GM12865 (cell line): ENCODE data around the gene GALNT9.

Experiments used
- DNase-seq: peaks from one replicate; pipeline ENCODE4 v3.0.0; 2010; ENCODE audit warnings: low read depth
- H3K4me3 ChIP-seq: 2 replicates; pipeline ENCODE4 v1.5.1; 2011; ENCODE audit warnings: mild to moderate bottlenecking, low read depth, low read length, control low read depth
- TF ChIP-seq, protein P1 (sequence below): IDR thresholded peaks from 2 replicates; pipeline ENCODE4 v1.5.1; 2011; ENCODE audit warnings: low read length, control low read depth, low read depth, inconsistent platforms; ENCODE audit not compliant: insufficient read depth; ENCODE audit errors: missing control alignments

The GALNT9 gene

DNA sequence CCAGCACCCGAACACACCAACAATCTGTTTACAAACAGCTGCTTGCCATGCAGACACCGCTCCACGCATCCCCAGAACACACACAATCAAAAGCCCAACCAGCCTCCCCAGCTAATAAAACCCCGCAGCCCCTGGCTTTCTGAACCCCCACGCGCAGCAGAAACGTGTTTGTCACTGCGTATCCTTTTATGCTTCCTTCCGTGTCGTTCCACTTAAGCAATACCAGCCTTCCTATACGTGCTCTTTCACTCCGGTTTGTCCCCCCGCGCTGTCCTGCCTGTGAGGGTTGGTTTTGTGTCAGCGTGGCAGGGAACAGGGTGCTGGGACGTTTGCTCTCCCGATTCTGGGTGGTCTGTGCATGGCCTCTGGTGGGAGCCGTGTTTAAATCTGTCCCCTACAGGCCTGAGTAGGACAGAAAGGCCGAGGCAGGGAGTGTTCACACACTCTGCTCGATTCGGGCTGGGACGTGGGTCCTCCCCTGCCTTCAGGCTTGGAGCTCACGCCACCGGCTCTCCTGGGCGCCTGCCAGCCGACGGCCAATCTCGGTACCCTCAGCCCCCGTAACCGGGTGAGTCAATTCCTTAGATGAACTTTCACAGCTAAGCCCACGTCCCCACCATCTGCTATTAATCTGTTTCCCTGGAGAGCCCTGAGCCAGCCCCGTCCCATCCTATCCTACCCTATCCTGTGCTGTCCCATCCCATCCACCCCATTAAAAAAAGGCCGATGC, 125.2 kb downstream of the GALNT9 start:
- no peak overlapping the region for H3K4me3 ChIP-seq
- TF ChIP-seq, protein P1, sequence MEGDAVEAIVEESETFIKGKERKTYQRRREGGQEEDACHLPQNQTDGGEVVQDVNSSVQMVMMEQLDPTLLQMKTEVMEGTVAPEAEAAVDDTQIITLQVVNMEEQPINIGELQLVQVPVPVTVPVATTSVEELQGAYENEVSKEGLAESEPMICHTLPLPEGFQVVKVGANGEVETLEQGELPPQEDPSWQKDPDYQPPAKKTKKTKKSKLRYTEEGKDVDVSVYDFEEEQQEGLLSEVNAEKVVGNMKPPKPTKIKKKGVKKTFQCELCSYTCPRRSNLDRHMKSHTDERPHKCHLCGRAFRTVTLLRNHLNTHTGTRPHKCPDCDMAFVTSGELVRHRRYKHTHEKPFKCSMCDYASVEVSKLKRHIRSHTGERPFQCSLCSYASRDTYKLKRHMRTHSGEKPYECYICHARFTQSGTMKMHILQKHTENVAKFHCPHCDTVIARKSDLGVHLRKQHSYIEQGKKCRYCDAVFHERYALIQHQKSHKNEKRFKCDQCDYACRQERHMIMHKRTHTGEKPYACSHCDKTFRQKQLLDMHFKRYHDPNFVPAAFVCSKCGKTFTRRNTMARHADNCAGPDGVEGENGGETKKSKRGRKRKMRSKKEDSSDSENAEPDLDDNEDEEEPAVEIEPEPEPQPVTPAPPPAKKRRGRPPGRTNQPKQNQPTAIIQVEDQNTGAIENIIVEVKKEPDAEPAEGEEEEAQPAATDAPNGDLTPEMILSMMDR, result no peak
- DNase-seq, result no peak

DNA sequence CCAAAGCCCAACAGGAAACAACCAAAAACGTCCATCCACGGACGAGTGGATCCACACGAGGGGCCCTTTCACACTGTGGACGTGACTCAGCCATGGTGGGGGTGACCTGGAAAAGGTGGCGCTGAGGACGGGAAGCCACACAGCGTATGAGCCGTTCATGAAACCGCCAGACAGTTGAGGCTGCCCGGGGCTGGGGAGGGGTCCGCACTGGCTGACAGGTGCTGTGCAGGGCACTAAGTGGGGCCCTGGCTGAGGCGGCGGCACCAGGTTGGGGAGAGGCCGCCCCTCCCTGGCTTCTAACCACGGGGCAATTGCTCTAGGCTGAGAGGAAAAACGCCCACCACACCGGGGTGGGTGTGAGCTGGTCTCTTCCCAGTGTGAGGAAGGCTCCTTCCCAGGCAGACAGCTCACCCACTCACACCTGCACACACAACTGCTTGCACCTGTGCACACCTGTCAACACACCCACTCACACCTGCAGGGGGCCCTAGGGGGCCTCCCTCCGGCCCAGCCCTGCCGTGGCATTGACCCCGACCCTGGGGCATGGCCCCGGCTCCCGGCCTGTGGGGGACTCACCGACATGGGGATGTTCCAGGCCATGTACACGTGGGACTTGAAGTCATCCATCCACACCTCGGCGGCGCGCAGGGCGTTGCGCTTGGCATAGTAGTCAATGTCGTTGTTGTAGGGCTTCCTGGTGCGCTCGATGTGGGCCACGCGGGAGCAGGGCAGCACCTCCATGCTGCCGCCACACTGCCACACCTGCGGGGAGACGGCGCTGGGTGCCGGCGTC, 126.3 kb downstream of the GALNT9 start:
- no peak overlapping the region for H3K4me3 ChIP-seq
- TF ChIP-seq, protein P1, result no peak
- DNase-seq, result no peak

DNA sequence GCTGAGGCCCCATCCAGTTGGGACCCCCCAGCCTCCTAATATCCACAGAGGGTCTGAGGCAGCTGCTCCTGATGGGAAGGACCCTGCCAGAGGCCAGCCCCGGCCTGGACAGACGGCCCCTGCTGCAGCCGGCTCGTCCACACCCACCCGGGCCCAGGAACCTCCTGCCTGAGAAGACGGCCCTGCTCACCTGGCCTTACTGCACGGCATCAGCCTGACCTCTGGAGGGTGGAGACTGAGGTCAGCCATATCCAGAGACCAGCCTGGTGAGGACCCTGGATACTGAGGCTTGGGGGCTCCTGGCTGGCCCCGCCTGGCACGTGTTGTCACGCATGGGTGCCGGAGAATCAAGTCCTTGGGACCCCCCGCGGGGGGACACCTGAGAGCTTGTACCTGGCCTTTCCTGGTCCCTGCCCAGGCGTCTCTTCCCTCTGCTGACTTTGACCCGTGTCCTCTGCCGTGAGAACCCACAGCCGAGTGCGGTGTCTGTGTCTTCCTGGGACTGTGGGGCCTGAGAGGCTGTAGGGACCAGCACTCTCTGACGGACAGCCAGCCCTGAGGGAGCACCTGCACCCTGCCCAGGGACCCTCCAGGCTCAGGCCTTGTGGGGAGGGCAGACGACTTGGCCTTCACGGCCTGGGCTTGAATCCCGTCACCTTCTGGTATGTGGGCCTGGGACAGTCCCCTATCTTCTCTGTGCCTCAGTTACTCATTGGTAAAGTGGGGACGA, 127.8 kb downstream of the GALNT9 start:
- DNase-seq, result no peak
- no peak overlapping the region for H3K4me3 ChIP-seq
- TF ChIP-seq, protein P1, result no peak

DNA sequence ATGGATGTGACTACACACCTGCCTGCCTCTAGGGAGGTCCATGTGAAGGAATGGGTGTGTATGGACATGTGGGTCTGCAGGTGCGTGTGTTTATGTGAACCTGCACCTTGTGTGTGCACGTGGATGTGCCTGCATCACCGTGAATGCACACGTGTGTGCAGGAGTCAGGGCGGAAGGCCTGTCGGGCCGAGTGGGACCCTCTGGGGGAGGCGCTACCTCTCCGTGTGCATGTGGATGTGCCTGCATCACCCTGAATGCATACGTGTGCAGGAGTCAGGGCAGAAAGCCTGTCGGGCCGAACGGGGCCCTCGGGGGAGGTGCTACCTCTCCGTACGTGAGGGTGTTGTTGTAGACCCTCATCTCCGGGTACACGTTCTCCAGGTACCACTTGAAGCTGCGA, 128.6 kb downstream of the GALNT9 start:
- H3K4me3 ChIP-seq, result no peak overlapping the region
- TF ChIP-seq, protein P1, result no peak
- no peak for DNase-seq

DNA sequence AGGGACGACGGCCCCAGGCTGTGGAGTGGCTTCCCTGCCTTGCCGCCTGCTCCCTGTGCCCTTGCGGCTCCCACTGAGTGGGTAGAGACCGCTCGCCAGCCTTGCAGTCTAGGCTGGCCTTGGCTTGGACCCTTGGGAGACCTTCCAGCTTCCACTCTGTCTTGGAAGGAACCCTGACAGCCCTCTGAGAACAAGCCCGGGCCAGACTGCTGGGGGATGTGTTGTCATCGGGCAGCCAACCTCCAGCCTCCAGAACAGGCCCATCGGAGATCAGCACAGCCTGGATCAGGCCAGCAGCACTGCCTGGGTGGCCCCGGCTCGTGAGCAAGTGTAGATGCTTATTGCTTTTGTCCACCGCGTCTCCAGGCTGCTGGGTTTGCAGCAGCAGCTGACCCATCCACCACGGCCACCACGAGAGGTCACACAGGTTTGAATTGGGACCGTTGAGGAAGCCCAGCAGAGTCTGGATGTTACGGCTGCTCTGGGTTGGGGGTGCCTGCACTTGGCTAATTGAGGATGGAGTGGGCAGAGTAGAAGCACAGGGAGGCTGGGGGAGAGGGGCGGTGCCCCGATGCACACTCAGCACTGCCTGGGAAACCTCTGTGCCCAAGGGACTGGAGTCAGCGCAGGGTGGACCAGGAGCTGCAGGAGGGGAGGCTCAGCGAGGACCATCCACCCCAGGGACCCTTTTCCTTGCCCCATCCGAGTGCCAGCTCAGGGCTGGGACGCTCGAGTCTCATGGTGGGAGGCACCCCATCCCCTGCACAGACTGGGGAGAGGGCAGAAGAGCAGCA, 129.7 kb downstream of the GALNT9 start:
- no peak overlapping the region for H3K4me3 ChIP-seq
- no peak for DNase-seq
- TF ChIP-seq, protein P1, result no peak

DNA sequence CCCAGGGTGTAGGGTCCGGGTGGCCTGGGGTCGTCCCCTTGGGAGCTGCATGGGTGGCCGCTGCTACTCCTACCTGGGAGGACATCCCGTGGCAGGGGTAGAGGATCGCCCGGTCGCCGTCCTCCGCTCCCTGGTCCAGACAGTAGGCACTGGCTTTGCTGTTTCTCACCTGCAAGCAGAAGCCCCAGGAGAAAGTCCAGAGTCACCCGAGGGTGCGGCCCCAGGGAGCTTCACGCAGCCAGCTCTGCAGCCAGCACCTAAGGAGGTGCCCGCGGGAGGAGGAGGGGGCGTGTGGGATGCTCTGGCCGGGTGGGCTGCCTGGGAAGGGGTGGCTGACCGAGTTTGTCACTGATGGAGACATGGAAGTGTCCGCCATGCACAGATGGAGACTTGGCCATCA, 130.3 kb downstream of the GALNT9 start:
- DNase-seq, result no peak
- H3K4me3 ChIP-seq, result no peak overlapping the region
- TF ChIP-seq, protein P1, result no peak
